Neural cell (in vitro differentiated cells): Measurements from ENCODE around the gene TFF2. TPM values are rescaled to one million over a fixed set of nuclear protein-coding genes. Genes with fewer than 3 reads are reported as not detected.

Experiments used
- H2AFZ ChIP-seq: fragments of 200-600, 300-800 bp; sonication (generic), shearing (Covaris generic); 2 replicates; pipeline ENCODE4 v1.6.0; 2014; ENCODE audit warnings: low read depth, mild to moderate bottlenecking, antibody characterized with exemption, low read length, moderate library complexity
- H3F3A ChIP-seq: fragments of 200-600 bp; shearing (Covaris generic); 2 replicates; pipeline ENCODE4 v1.6.1; 2016; ENCODE audit warnings: mild to moderate bottlenecking, moderate library complexity, mixed read lengths, antibody characterized with exemption, low read length; ENCODE audit not compliant: insufficient read depth, poor library complexity, severe bottlenecking
- H3K27ac ChIP-seq: fragments of 200-600, 300-800 bp; sonication (generic), shearing (Covaris generic); 2 replicates; pipeline ENCODE4 v1.5.1; 2014; ENCODE audit warnings: mild to moderate bottlenecking, low read length, moderate library complexity
- H3K27me3 ChIP-seq: fragments of 300-800, 200-600 bp; sonication (generic), shearing (Covaris generic); 2 replicates; pipeline ENCODE4 v1.6.0; 2014; ENCODE audit warnings: mild to moderate bottlenecking, low read depth, low read length, moderate library complexity; ENCODE audit not compliant: insufficient read depth
- H3K36me3 ChIP-seq: fragments of 300-800, 200-600 bp; sonication (generic), shearing (Covaris generic); 2 replicates; pipeline ENCODE4 v1.5.1; 2014; ENCODE audit warnings: mild to moderate bottlenecking, antibody characterized with exemption, low read length, moderate library complexity; ENCODE audit not compliant: insufficient read depth
- H3K4me2 ChIP-seq: fragments of 300-800, 200-600 bp; sonication (generic), shearing (Covaris generic); 2 replicates; pipeline ENCODE4 v1.6.0; 2014; ENCODE audit warnings: mild to moderate bottlenecking, low read length
- H3K4me3 ChIP-seq: fragments of 300-800, 200-600 bp; sonication (generic), shearing (Covaris generic); 2 replicates; pipeline ENCODE4 v1.5.1; 2014; ENCODE audit warnings: mild to moderate bottlenecking, low read length, moderate library complexity
- H3K79me2 ChIP-seq: fragments of 200-600 bp; shearing (Covaris generic); replicated peaks from 2 replicates; pipeline ENCODE4 v1.6.0; 2014; ENCODE audit warnings: mild to moderate bottlenecking, low read length, moderate library complexity; ENCODE audit not compliant: insufficient read depth
- H3K9ac ChIP-seq: fragments of 300-800, 200-600 bp; sonication (generic), shearing (Covaris generic); 2 replicates; pipeline ENCODE4 v1.6.1; 2016; ENCODE audit warnings: mild to moderate bottlenecking, low read length, mixed read lengths
- H3K9me2 ChIP-seq: fragments of 200-600 bp; shearing (Covaris generic); 2 replicates; pipeline ENCODE4 v1.6.1; 2016; ENCODE audit warnings: mild to moderate bottlenecking, low read length, mixed read lengths; ENCODE audit not compliant: insufficient read depth
- H3K9me3 ChIP-seq: fragments of 200-600, 300-800 bp; sonication (generic), shearing (Covaris generic); 2 replicates; pipeline ENCODE4 v1.6.1; 2016; ENCODE audit warnings: mild to moderate bottlenecking, mixed run types, low read length, moderate library complexity, mixed read lengths
- H4K20me1 ChIP-seq: fragments of 200-600 bp; shearing (Covaris generic); 2 replicates; pipeline ENCODE4 v1.6.1; 2016; ENCODE audit warnings: mild to moderate bottlenecking, mixed run types; ENCODE audit not compliant: insufficient read depth
- CTCF ChIP-seq: fragments of 450-650 bp; IDR thresholded peaks from 2 replicates; pipeline ENCODE4 v1.5.1; 2014; ENCODE audit warnings: antibody characterized with exemption, mild to moderate bottlenecking, moderate library complexity; ENCODE audit not compliant: poor library complexity, severe bottlenecking
- EP300 ChIP-seq: fragments of 450-650 bp; conservative IDR thresholded peaks from 2 replicates; pipeline ENCODE4 v1.6.1; 2014; ENCODE audit warnings: antibody characterized with exemption, mild to moderate bottlenecking, moderate library complexity; ENCODE audit not compliant: poor library complexity, severe bottlenecking
- EZH2 ChIP-seq: fragments of 200-600, 300-800 bp; shearing (Covaris generic), sonication (generic); IDR thresholded peaks from 2 replicates; pipeline ENCODE4 v1.6.1; 2014; ENCODE audit warnings: antibody characterized with exemption, low read length, borderline replicate concordance, mild to moderate bottlenecking; ENCODE audit not compliant: insufficient read depth, poor library complexity, severe bottlenecking
- MXI1 ChIP-seq: fragments of 450-650 bp; conservative IDR thresholded peaks from 2 replicates; pipeline ENCODE4 v1.6.1; 2014; ENCODE audit warnings: antibody characterized with exemption, mild to moderate bottlenecking; ENCODE audit not compliant: poor library complexity, severe bottlenecking
- POLR2AphosphoS5 ChIP-seq: IDR thresholded peaks from 2 replicates; pipeline ENCODE4 v1.6.1; 2012
- RAD21 ChIP-seq: fragments of 450-650 bp; conservative IDR thresholded peaks from 2 replicates; pipeline ENCODE4 v1.6.1; 2014; ENCODE audit warnings: antibody characterized with exemption, mild to moderate bottlenecking, moderate library complexity
- REST ChIP-seq: IDR thresholded peaks from 2 replicates; pipeline ENCODE4 v1.6.1; 2012; ENCODE audit warnings: borderline replicate concordance
- SMC3 ChIP-seq: fragments of 450-650 bp; conservative IDR thresholded peaks from 2 replicates; pipeline ENCODE4 v1.6.1; 2014; ENCODE audit warnings: antibody characterized with exemption, mild to moderate bottlenecking, moderate library complexity; ENCODE audit not compliant: poor library complexity
- TAF1 ChIP-seq: IDR thresholded peaks from 2 replicates; pipeline ENCODE4 v1.6.1; 2012; ENCODE audit warnings: low read depth
- polyA plus RNA-seq: library from polyadenylated mRNA; depleted of rRNA; stranded (reverse); fragments of >200 nt; gene quantifications from 2 replicates; pipeline ENCODE4 v1.2.3, GENCODE V29; 2014

TFF2 gene
- polyA plus RNA-seq, 1 donor from 2014 or later: not detected

GRCh38 chr21:42307106-42307505 is 43.7 kb downstream of the TFF2 start:
- H3K9me3 ChIP-seq: no peaks in the 10 kb centered on the region

GRCh38 chr21:42306366-42307035 is 44.3 kb downstream of the TFF2 start:
- Histone ChIP-seq H3K36me3 (no peaks in the 10 kb centered on the region), H3K79me2 (no peaks in the 10 kb centered on the region), H2AFZ (no peak overlapping the region), H3F3A (no peaks in the 10 kb centered on the region), H3K9me2 (no peaks in the 10 kb centered on the region), H4K20me1 (no peaks in the 10 kb centered on the region), H3K4me3 (no peak overlapping the region), H3K9me3 (no peaks in the 10 kb centered on the region), H3K4me2 (no peak overlapping the region), H3K9ac (no peak overlapping the region), H3K27ac (no peak overlapping the region), H3K27me3 (no peaks in the 10 kb centered on the region)
- TF ChIP-seq CTCF (no peak), REST (no peak)

More at GRCh38 chr21:42307106-42307505, 43.7 kb downstream of the TFF2 start:
- Histone ChIP-seq H3K4me3 (no peak overlapping the region), H3K9ac (no peak overlapping the region), H4K20me1 (no peaks in the 10 kb centered on the region), H3F3A (no peaks in the 10 kb centered on the region), H3K27me3 (no peaks in the 10 kb centered on the region), H3K36me3 (no peaks in the 10 kb centered on the region), H2AFZ (no peak overlapping the region), H3K4me2 (no peak overlapping the region), H3K27ac (no peak overlapping the region), H3K9me2 (no peaks in the 10 kb centered on the region), H3K79me2 (no peaks in the 10 kb centered on the region)
- no peak for TF ChIP-seq EP300
- TF ChIP-seq EZH2: no peak
- no peak for TF ChIP-seq TAF1
- no peak for TF ChIP-seq RAD21
- TF ChIP-seq CTCF: no peak
- no peak for TF ChIP-seq REST
- TF ChIP-seq MXI1: no peak
- no peak for TF ChIP-seq POLR2AphosphoS5
- no peak for TF ChIP-seq SMC3
